ACC112 (cell line): Measurements from ENCODE around the gene PPP1R37.
"Not testable (repeated sequence)": the region's sequence is repeated elsewhere in the genome, so short reads cannot be mapped to it uniquely, and the experiment has no call there.

Experiments used
- H2AFZ ChIP-seq: fragments of 200-600 bp; sonication (generic); one replicate; pipeline ENCODE4 v1.6.0; 2017; ENCODE audit warnings: antibody characterized with exemption, low read length; ENCODE audit not compliant: unreplicated experiment
- H3K27ac ChIP-seq: fragments of 200-600 bp; sonication (generic); 2 replicates; pipeline ENCODE4 v1.5.1; 2014; ENCODE audit warnings: low read depth, mild to moderate bottlenecking, antibody characterized with exemption, low read length, moderate library complexity
- H3K27me3 ChIP-seq: fragments of 200-600 bp; sonication (generic); 2 replicates; pipeline ENCODE4 v1.6.1; 2014; ENCODE audit warnings: mild to moderate bottlenecking, antibody characterized with exemption, low read length, moderate library complexity, mixed read lengths; ENCODE audit not compliant: insufficient read depth
- H3K36me3 ChIP-seq: fragments of 200-600 bp; sonication (generic); 2 replicates; pipeline ENCODE4 v1.6.1; 2016; ENCODE audit warnings: mild to moderate bottlenecking, antibody characterized with exemption, low read length, moderate library complexity, mixed read lengths; ENCODE audit not compliant: insufficient read depth
- H3K4me1 ChIP-seq: fragments of 200-600 bp; sonication (generic); one replicate; pipeline ENCODE4 v1.6.1; 2016; ENCODE audit warnings: low read length, mixed read lengths; ENCODE audit not compliant: insufficient read depth, unreplicated experiment, control insufficient read depth
- H3K4me3 ChIP-seq: fragments of 200-600 bp; sonication (generic); 2 replicates; pipeline ENCODE4 v1.5.1; 2014; ENCODE audit warnings: mild to moderate bottlenecking, low read depth, low read length
- H3K79me2 ChIP-seq: fragments of 200-600 bp; sonication (generic); one replicate; pipeline ENCODE4 v1.6.0; 2016; ENCODE audit warnings: low read length; ENCODE audit not compliant: control insufficient read depth, unreplicated experiment, insufficient read depth

PPP1R37 gene

DNA sequence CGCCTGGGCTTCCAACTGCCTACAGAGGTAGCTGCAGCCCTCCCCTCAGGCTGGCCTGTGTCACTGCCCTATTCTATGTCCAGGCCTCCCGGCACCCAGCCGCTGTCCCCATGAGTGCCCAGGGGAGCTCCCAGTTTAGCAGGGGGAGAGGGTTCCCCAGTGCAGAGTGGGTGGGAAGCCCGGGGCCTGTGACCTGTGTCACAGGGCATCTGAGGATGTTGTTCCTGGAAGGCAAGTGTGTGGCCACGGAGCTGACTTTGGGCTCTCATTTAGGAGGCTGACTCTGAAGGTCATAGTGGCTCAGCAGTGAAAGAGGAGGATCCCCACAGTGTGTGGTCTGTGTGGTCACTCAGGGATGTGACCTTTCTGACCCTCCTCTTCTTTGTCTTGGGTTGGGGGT lies 25.1 kb downstream of the PPP1R37 start:
- Histone ChIP-seq H3K36me3 (no peaks in the 10 kb centered on the region), H3K27me3 (no peaks in the 10 kb centered on the region), H3K4me1 (no peaks in the 10 kb centered on the region), H3K79me2 (peaks cover 20% of the 10 kb centered on the region), H3K4me3 (no peak overlapping the region), H2AFZ (no peak overlapping the region), H3K27ac (no peak overlapping the region)

DNA sequence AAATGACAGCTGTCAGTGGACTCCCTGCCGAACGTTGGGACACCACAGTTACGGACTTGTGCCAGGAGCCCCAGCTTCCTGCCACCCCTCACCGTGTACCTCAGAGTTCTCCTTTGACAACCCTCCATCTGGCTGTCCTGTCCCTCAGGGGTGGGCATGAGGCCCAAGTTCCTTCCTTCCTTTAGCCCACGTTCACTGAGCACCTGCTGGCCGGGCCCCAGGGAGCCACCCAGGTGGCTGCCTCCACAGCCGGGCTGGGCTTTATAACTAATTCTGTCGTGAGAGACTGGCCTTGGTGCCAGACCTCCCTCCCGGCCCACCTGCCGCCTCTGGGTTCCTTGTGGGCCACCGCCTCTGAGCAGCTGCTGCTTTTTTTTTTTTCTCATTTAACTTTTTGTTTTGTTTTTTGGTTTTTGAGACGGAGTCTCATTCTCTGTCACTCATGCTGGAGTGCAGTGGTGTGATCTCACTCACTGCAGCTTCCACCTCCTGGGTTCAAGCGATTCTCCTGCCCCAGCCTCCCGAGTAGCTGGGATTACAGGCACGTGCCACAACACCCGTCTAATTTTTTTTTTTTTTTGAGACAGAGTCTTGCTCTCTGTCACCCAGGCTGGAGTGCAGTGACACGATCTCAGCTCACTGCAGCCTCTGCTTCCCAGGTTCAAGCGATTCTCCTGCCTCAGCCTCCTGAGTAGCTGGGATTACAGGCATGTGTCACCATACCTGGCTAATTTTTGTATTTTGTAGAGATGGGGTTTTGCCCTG lies 25.8 kb downstream of the PPP1R37 start:
- H3K27me3 ChIP-seq, H2AFZ ChIP-seq, H3K36me3 ChIP-seq, H3K27ac ChIP-seq, H3K4me3 ChIP-seq, H3K4me1 ChIP-seq: not testable (repeated sequence)
- peaks cover 20% of the 10 kb centered on the region for H3K79me2 ChIP-seq

DNA sequence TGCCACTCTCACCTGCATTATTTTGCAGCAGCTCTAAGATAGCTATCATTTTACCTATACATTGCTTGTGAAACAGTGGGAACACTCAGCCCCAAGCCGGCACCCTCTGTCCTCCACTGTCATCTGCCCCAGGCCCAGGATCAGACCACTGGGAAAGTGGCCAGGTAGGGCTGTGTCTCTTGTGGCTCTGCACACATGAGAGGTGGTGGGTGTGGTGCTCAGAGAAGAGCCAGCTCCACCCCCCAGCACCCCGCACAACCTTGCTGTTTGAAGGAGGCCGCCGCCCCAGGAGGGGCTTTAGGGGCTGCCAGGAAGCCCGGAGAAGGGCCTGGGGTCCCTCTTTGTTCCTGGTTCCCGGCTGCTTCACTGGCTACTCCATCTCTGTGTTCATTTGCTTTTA lies 26.6 kb downstream of the PPP1R37 start:
- Histone ChIP-seq H3K36me3 (no peaks in the 10 kb centered on the region), H2AFZ (no peak overlapping the region), H3K27me3 (no peaks in the 10 kb centered on the region), H3K79me2 (peaks cover 14% of the 10 kb centered on the region), H3K4me3 (no peak overlapping the region), H3K27ac (no peak overlapping the region), H3K4me1 (no peaks in the 10 kb centered on the region)

DNA sequence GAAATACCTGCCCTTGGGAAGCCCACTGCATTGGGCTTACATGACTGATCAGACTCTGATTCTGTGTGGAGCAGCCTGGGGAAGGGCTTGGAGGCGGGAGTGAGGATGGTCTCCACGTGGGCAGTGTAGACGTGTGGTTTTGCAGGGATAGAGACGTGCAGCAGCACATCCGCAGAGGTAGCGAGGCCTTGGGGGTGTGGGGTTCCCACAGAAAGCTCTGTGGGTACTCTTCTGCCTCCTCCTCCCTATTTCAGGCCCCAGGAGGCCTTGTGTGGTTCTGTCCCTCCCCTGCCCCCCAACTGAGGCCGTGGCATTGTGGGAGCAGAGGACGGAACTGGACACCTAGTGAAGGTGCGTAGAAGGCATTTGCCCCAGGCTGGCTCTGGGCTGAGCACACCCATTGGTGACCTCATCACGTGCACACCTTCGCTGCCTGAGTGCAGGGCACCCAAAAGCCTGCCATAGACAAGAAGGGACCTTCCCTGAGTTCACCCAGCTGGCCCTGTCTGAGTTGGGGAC lies 28.9 kb downstream of the PPP1R37 start:
- H3K79me2 ChIP-seq, result peaks cover 14% of the 10 kb centered on the region
- H3K4me3 ChIP-seq, result no peak overlapping the region
- no peak overlapping the region for H2AFZ ChIP-seq
- H3K36me3 ChIP-seq, result no peaks in the 10 kb centered on the region
- no peaks in the 10 kb centered on the region for H3K4me1 ChIP-seq
- no peaks in the 10 kb centered on the region for H3K27me3 ChIP-seq
- H3K27ac ChIP-seq, result no peak overlapping the region

GRCh38 chr19:45122832-45123231 lies 29.9 kb downstream of the PPP1R37 start:
- Histone ChIP-seq H3K27me3 (no peaks in the 10 kb centered on the region), H3K4me1 (no peaks in the 10 kb centered on the region), H3K4me3 (no peak overlapping the region), H3K27ac (no peak overlapping the region), H3K79me2 (peaks cover 14% of the 10 kb centered on the region), H2AFZ (no peak overlapping the region), H3K36me3 (no peaks in the 10 kb centered on the region)

DNA sequence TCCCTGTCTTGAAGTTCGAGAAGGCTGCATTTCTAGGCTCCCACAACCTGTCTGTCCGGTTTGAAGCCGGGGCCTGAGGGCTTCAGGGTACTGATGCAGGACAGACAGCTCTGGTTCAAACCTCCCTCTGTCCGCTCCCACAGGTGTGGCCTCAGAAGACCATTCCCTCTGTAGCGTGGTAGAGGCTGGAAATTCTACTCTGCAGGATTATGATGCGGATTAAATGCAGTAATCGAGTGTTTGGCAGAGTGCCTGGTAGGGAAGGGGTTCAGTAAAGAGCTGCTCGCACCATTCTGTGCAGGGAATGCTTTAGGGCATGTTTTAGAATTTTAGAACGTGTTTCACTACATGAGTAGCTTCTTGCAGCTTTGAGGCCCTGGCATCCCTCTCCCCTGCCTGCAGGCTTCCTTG lies 30.5 kb downstream of the PPP1R37 start:
- Histone ChIP-seq H3K27me3 (no peaks in the 10 kb centered on the region), H3K27ac (no peak overlapping the region), H3K36me3 (no peaks in the 10 kb centered on the region), H3K4me1 (no peaks in the 10 kb centered on the region), H3K4me3 (no peak overlapping the region), H3K79me2 (peaks cover 14% of the 10 kb centered on the region), H2AFZ (no peak overlapping the region)

GRCh38 chr19:45124021-45124420 lies 31.0 kb downstream of the PPP1R37 start:
- no peak overlapping the region for H3K27ac ChIP-seq
- no peaks in the 10 kb centered on the region for H3K36me3 ChIP-seq
- H2AFZ ChIP-seq, result no peak overlapping the region
- no peaks in the 10 kb centered on the region for H3K27me3 ChIP-seq
- no peak overlapping the region for H3K4me3 ChIP-seq
- H3K79me2 ChIP-seq, result peaks cover 13% of the 10 kb centered on the region
- no peaks in the 10 kb centered on the region for H3K4me1 ChIP-seq

DNA sequence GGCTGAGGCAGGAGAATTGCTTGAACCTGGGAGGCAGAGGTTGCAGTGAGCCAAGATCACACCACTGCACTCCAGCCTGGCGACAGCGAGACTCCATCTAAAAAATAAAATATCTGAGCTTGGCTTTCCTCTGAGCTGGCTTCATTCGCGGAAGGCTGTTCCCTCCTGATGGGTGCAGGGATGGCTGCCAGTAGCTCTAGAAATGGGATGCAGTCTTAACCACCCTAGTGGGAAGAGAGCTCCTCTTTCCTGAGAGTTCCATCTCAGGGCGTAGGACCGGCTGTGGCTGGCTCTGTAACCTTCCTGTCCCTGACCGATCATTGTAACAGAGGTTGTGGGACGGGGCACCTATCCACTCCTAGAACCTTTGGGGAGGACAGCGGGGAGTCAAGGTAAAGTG lies 32.4 kb downstream of the PPP1R37 start:
- no peaks in the 10 kb centered on the region for H3K4me1 ChIP-seq
- no peak overlapping the region for H2AFZ ChIP-seq
- H3K4me3 ChIP-seq, result no peak overlapping the region
- H3K27ac ChIP-seq, result no peak overlapping the region
- H3K79me2 ChIP-seq, result peaks cover 13% of the 10 kb centered on the region
- H3K27me3 ChIP-seq, result no peaks in the 10 kb centered on the region
- H3K36me3 ChIP-seq, result no peaks in the 10 kb centered on the region

GRCh38 chr19:45125975-45126493 lies 33.1 kb downstream of the PPP1R37 start:
- Histone ChIP-seq H3K4me3 (no peak overlapping the region), H3K27ac (no peak overlapping the region), H3K27me3 (no peaks in the 10 kb centered on the region), H2AFZ (no peak overlapping the region), H3K79me2 (peaks cover 13% of the 10 kb centered on the region), H3K4me1 (no peaks in the 10 kb centered on the region), H3K36me3 (no peaks in the 10 kb centered on the region)

GRCh38 chr19:45126654-45127053 lies 33.7 kb downstream of the PPP1R37 start:
- Histone ChIP-seq H3K27ac (no peak overlapping the region), H2AFZ (no peak overlapping the region), H3K36me3 (no peaks in the 10 kb centered on the region), H3K4me3 (no peak overlapping the region), H3K27me3 (no peaks in the 10 kb centered on the region), H3K4me1 (no peaks in the 10 kb centered on the region), H3K79me2 (peaks cover 13% of the 10 kb centered on the region)

DNA sequence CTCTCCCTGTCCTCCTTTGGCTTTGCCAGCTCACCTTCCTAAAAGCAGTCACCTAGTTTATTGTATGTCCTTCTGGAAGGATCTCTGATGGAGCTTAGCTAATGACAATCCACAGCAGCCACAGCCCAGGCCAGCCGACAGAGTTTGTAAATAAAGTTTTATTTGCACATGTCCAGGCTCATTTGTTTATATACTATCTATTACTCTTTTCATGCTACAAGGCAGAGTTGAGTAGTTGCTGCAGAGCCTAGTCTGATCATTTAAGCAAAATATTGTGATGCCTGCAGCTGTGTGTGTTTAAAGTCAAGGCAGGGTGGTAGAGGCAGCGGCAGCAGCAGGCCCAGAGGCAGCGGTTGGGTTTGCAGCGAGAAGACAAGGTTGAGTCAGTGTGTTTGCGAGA lies 35.2 kb downstream of the PPP1R37 start:
- Histone ChIP-seq H3K79me2 (peaks cover 13% of the 10 kb centered on the region), H2AFZ (no peak overlapping the region), H3K27ac (no peak overlapping the region), H3K4me1 (no peaks in the 10 kb centered on the region), H3K27me3 (no peaks in the 10 kb centered on the region), H3K4me3 (no peak overlapping the region), H3K36me3 (no peaks in the 10 kb centered on the region)
